Vagina (tissue), 2 donors: Measurements from ENCODE around the gene PTPN5.

ENCODE experiments used
- CTCF ChIP-seq, 3 experiments: fragments of 450-650 bp in 2 of 3; fragments of 200-600 bp in 1 of 3; sonication (generic) in 1 of 3; IDR thresholded peaks; one replicate each; pipeline ENCODE4 v1.5.1; 2017 to 2019; ENCODE audit warnings: antibody characterized with exemption in 3 of 3, mild to moderate bottlenecking in 2 of 3, moderate library complexity in 2 of 3
- POLR2A ChIP-seq, 2 donors: fragments of 450-650 bp; IDR thresholded peaks; one replicate each; pipeline ENCODE4 v1.6.1; 2017; ENCODE audit warnings: antibody characterized with exemption in 2 of 2, mild to moderate bottlenecking in 2 of 2, moderate library complexity in 2 of 2

GRCh38 chr11:18836417-18836816 is 44.8 kb upstream of the PTPN5 start:
- TF ChIP-seq CTCF (IDR thresholded peaks at IDR 0.05) (no peak), POLR2A (IDR thresholded peaks at IDR 0.05) (no peak)
